Adipocyte (in vitro differentiated cells): ENCODE measurements around the gene TSPAN15.

Source experiments
- DNase-seq: peaks from one replicate; pipeline ENCODE4 v3.0.0-alpha.2; 2015; ENCODE audit warnings: low read depth
- H3K27me3 ChIP-seq: replicated peaks from 2 replicates; pipeline ENCODE4 v1.7.0; 2013; ENCODE audit warnings: mild to moderate bottlenecking, low read length, moderate library complexity; ENCODE audit not compliant: control insufficient read depth, insufficient read depth
- H3K36me3 ChIP-seq: 2 replicates; pipeline ENCODE4 v1.7.0; 2013; ENCODE audit warnings: low read length, mild to moderate bottlenecking, moderate library complexity; ENCODE audit not compliant: control insufficient read depth, insufficient read depth, severe bottlenecking
- H3K4me1 ChIP-seq: 2 replicates; pipeline ENCODE4 v1.7.0; 2013; ENCODE audit warnings: mild to moderate bottlenecking, low read length, moderate library complexity; ENCODE audit not compliant: control insufficient read depth, insufficient read depth
- H3K4me3 ChIP-seq: 2 replicates; pipeline ENCODE4 v1.7.0; 2013; ENCODE audit warnings: mild to moderate bottlenecking, low read length, moderate library complexity
- H3K9ac ChIP-seq: 2 replicates; pipeline ENCODE4 v1.7.0; 2013; ENCODE audit warnings: mild to moderate bottlenecking, low read length, moderate library complexity
- H3K9me3 ChIP-seq: 2 replicates; pipeline ENCODE4 v1.7.0; 2013; ENCODE audit warnings: mild to moderate bottlenecking, low read length, moderate library complexity; ENCODE audit not compliant: control insufficient read depth

Gene TSPAN15

GRCh38 chr10:69418052-69418752 lies 33.1 kb upstream of the TSPAN15 start:
- Histone ChIP-seq H3K4me3 (no peak overlapping the region), H3K27me3 (peaks cover 46% of the 10 kb centered on the region), H3K9me3 (no peaks in the 10 kb centered on the region), H3K4me1 (no peaks in the 10 kb centered on the region), H3K36me3 (no peaks in the 10 kb centered on the region), H3K9ac (no peak overlapping the region)
- no peak for DNase-seq

- no peak overlapping the region for H3K4me3 ChIP-seq
- H3K9ac ChIP-seq, result no peak overlapping the region
These were observed 32.0 kb upstream of the TSPAN15 start for GRCh38 chr10:69419096-69419743.

GRCh38 chr10:69419744-69420126 lies 31.5 kb upstream of the TSPAN15 start:
- H3K4me1 ChIP-seq, result no peaks in the 10 kb centered on the region
- H3K9me3 ChIP-seq, result no peaks in the 10 kb centered on the region
- no peak overlapping the region for H3K4me3 ChIP-seq
- H3K9ac ChIP-seq, result no peak overlapping the region
- no peaks in the 10 kb centered on the region for H3K36me3 ChIP-seq
- peaks cover 46% of the 10 kb centered on the region for H3K27me3 ChIP-seq
- DNase-seq, result no peak

More at GRCh38 chr10:69419096-69419743, 32.0 kb upstream of the TSPAN15 start:
- Histone ChIP-seq H3K9me3 (no peaks in the 10 kb centered on the region), H3K36me3 (no peaks in the 10 kb centered on the region), H3K27me3 (peaks cover 48% of the 10 kb centered on the region), H3K4me1 (no peaks in the 10 kb centered on the region)
- no peak for DNase-seq

GRCh38 chr10:69421611-69422308 lies 29.5 kb upstream of the TSPAN15 start:
- no peak overlapping the region for H3K4me3 ChIP-seq
- H3K27me3 ChIP-seq, result peaks cover 28% of the 10 kb centered on the region
- no peaks in the 10 kb centered on the region for H3K4me1 ChIP-seq
- H3K36me3 ChIP-seq, result no peaks in the 10 kb centered on the region
- H3K9ac ChIP-seq, result no peak overlapping the region
- H3K9me3 ChIP-seq, result no peaks in the 10 kb centered on the region
- DNase-seq, result no peak

- Histone ChIP-seq H3K27me3 (peaks cover 22% of the 10 kb centered on the region), H3K4me1 (no peaks in the 10 kb centered on the region), H3K4me3 (no peak overlapping the region), H3K9me3 (no peaks in the 10 kb centered on the region), H3K36me3 (no peaks in the 10 kb centered on the region), H3K9ac (no peak overlapping the region)
- no peak for DNase-seq
These were observed 28.6 kb upstream of the TSPAN15 start for GRCh38 chr10:69422676-69423075.

GRCh38 chr10:69425041-69425440 lies 26.2 kb upstream of the TSPAN15 start:
- Histone ChIP-seq H3K9ac (no peak overlapping the region), H3K9me3 (no peaks in the 10 kb centered on the region), H3K36me3 (no peaks in the 10 kb centered on the region), H3K4me1 (no peaks in the 10 kb centered on the region), H3K27me3 (peaks cover 17% of the 10 kb centered on the region), H3K4me3 (no peak overlapping the region)
- DNase-seq, result no peak

GRCh38 chr10:69425511-69426298 lies 25.6 kb upstream of the TSPAN15 start:
- Histone ChIP-seq H3K27me3 (peaks cover 17% of the 10 kb centered on the region), H3K4me1 (no peaks in the 10 kb centered on the region), H3K9me3 (no peaks in the 10 kb centered on the region), H3K36me3 (no peaks in the 10 kb centered on the region), H3K4me3 (no peak overlapping the region), H3K9ac (no peak overlapping the region)
- no peak for DNase-seq

- Histone ChIP-seq H3K36me3 (no peaks in the 10 kb centered on the region), H3K9me3 (no peaks in the 10 kb centered on the region), H3K27me3 (peaks cover 17% of the 10 kb centered on the region), H3K9ac (no peak overlapping the region), H3K4me3 (no peak overlapping the region), H3K4me1 (no peaks in the 10 kb centered on the region)
- DNase-seq, result no peak
These were observed 24.9 kb upstream of the TSPAN15 start for GRCh38 chr10:69426376-69426727.

GRCh38 chr10:69428165-69428564 lies 23.1 kb upstream of the TSPAN15 start:
- Histone ChIP-seq H3K9ac (no peak overlapping the region), H3K36me3 (no peaks in the 10 kb centered on the region), H3K27me3 (peaks cover 4% of the 10 kb centered on the region), H3K4me1 (no peaks in the 10 kb centered on the region), H3K9me3 (no peaks in the 10 kb centered on the region), H3K4me3 (no peak overlapping the region)
- no peak for DNase-seq

- peaks cover 12% of the 10 kb centered on the region for H3K4me1 ChIP-seq
- no peak overlapping the region for H3K9ac ChIP-seq
- H3K27me3 ChIP-seq, result peaks cover 2% of the 10 kb centered on the region
- no peaks in the 10 kb centered on the region for H3K9me3 ChIP-seq
- DNase-seq, result no peak
- H3K36me3 ChIP-seq, result no peaks in the 10 kb centered on the region
- no peak overlapping the region for H3K4me3 ChIP-seq
These were observed 17.1 kb upstream of the TSPAN15 start for GRCh38 chr10:69434169-69434568.

- Histone ChIP-seq H3K9me3 (no peaks in the 10 kb centered on the region), H3K36me3 (no peaks in the 10 kb centered on the region), H3K27me3 (peaks cover 2% of the 10 kb centered on the region), H3K4me3 (no peak overlapping the region), H3K4me1 (peaks cover 17% of the 10 kb centered on the region), H3K9ac (no peak overlapping the region)
- DNase-seq, result no peak
These were observed 16.3 kb upstream of the TSPAN15 start for GRCh38 chr10:69434926-69435325.
